ENCODE results near the gene GRIP2.

DNA sequence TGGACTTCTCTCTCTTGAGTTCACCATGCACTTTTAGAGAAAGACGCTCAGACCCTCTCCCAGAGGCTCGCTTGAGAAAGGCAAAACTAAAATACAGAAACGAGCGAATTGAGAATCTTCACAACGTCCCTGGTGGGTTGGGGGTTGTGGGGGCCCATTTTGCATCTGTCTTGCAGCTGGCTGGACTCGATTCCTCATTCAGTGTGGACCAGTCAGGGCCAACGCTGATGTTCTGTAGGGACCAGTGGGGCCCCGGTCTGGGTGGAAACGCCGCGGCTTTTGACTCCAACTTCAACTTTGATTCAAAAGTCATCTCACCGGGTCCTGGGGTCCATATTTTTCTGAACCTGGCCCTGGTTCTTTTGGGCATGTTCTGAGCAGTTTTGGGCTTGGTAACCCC lies 69.7 kb downstream of the GRIP2 start:
- TF ChIP-seq POLR2A (IDR thresholded peaks at IDR 0.05) (no peak), CTCF (IDR thresholded peaks at IDR 0.05 in 8 of 11, conservative IDR thresholded peaks at IDR 0.05 in 3 of 11) (no peak), POLR2AphosphoS5 (IDR thresholded peaks at IDR 0.05) (no peak)

Data from spleen (tissue), 7 donors.